K562 (cell line): ENCODE results near the gene PIP5KL1. TPM values are rescaled to one million over a fixed set of nuclear protein-coding genes. Genes with fewer than 3 reads are reported as not detected.

Source experiments
- ATAC-seq: fragments of 200-7000 bp; cut with Tn5 transposase; 3 replicates; pipeline ENCODE4 v1.9.1; 2020; ENCODE audit warnings: moderate library complexity
- BruUV-seq: library from RNA; stranded (reverse); fragments of 400-500 nt; replicated peaks from 2 replicates; lab custom pipeline; 2021; lab: Mats Ljungman, UMichigan
- CTCF ChIA-PET: fragments of 300-600 bp; formaldehyde crosslinking; extraction: SDS; loops from one replicate; lab custom pipeline; 2021; ENCODE audit warnings: low intra/inter-chr PET ratio; lab: Yijun Ruan, JAX
- POLR2A ChIA-PET: fragments of 300-600, 350-650 bp; sonication (Branson Sonifier 250); formaldehyde crosslinking; extraction: SDS; loops from one replicate; lab custom pipeline; 2021; ENCODE audit warnings: antibody characterized with exemption, inconsistent platforms; lab: Yijun Ruan, JAX
- DNase-seq, 4 experiments: peaks; one replicate each; pipeline versions ENCODE4 v3.0.0 to v3.0.0-alpha.2; 2011 to 2018; ENCODE audit warnings: low spot score in 3 of 4, mixed read lengths in 3 of 4; ENCODE audit errors: extremely low read depth in 1 of 4
- FAIRE-seq: peaks from 2 replicates; lab custom pipeline; 2011; peaks lifted over from hg19 to GRCh38; lab: Jason Lieb, UNC
- H2AFZ ChIP-seq: 2 replicates; pipeline ENCODE4 v1.6.0; 2011; ENCODE audit warnings: low read depth, low read length, control low read depth, inconsistent platforms
- H3K27ac ChIP-seq: fragments of 200-600 bp; 3 replicates; pipeline ENCODE4 v1.8.0; 2011; ENCODE audit warnings: low read depth, mild to moderate bottlenecking, control low read depth, inconsistent platforms, low read length, moderate library complexity, mixed read lengths; ENCODE audit errors: extremely low read depth
- H3K27me3 ChIP-seq, 2 experiments: fragments of 300-600 bp in 1 of 2; 2 replicates in 1 of 2; 3 replicates in 1 of 2; pipeline versions ENCODE4 v1.6.0 to v1.8.0; 2011; ENCODE audit warnings: inconsistent platforms in 2 of 2, low read length in 2 of 2, mild to moderate bottlenecking in 1 of 2, mixed read lengths in 1 of 2, moderate library complexity in 1 of 2; ENCODE audit not compliant: control insufficient read depth in 2 of 2, insufficient read depth in 2 of 2
- H3K36me3 ChIP-seq: fragments of 300-600 bp; 3 replicates; pipeline ENCODE4 v1.8.0; 2011; ENCODE audit warnings: mild to moderate bottlenecking, low read length, inconsistent platforms; ENCODE audit not compliant: control insufficient read depth, insufficient read depth
- H3K4me1 ChIP-seq, 2 experiments: fragments of 200-600 bp in 1 of 2; replicated peaks in 1 of 2; 2 replicates in 1 of 2; 3 replicates in 1 of 2; pipeline versions ENCODE4 v1.5.1 to v1.8.0; 2011; ENCODE audit warnings: inconsistent platforms in 2 of 2, low read length in 2 of 2, mild to moderate bottlenecking in 1 of 2, mixed read lengths in 1 of 2, moderate library complexity in 1 of 2; ENCODE audit not compliant: control insufficient read depth in 2 of 2, insufficient read depth in 2 of 2
- H3K4me2 ChIP-seq: 2 replicates; pipeline ENCODE4 v1.6.1; 2011; ENCODE audit warnings: low read length, control low read depth, inconsistent platforms, mixed read lengths; ENCODE audit not compliant: insufficient read depth
- H3K4me3 ChIP-seq: fragments of 200-600 bp; sonication (generic), shearing (Covaris generic); 2 replicates; pipeline ENCODE4 v1.5.1; 2016; ENCODE audit warnings: control low read depth, inconsistent platforms
- H3K79me2 ChIP-seq: fragments of 200-600 bp; 3 replicates; pipeline ENCODE4 v1.8.0; 2011; ENCODE audit warnings: low read length, inconsistent platforms; ENCODE audit not compliant: control insufficient read depth, insufficient read depth
- H3K9ac ChIP-seq, 2 experiments: 2 replicates each; pipeline versions ENCODE4 v1.6.0 to v1.6.1; 2011; ENCODE audit warnings: low read depth in 2 of 2, low read length in 2 of 2, control low read depth in 1 of 2, inconsistent platforms in 1 of 2, mild to moderate bottlenecking in 1 of 2, mixed read lengths in 1 of 2; ENCODE audit not compliant: insufficient read depth in 1 of 2
- H3K9me1 ChIP-seq: one replicate; pipeline ENCODE4 v1.6.0; 2011; ENCODE audit warnings: inconsistent platforms, mild to moderate bottlenecking, low read length, moderate library complexity; ENCODE audit not compliant: control insufficient read depth, insufficient read depth
- H3K9me3 ChIP-seq: replicated peaks from 2 replicates; pipeline ENCODE4 v1.5.1; 2011; ENCODE audit warnings: low read depth, low read length, inconsistent platforms; ENCODE audit not compliant: control insufficient read depth, insufficient read depth
- H4K20me1 ChIP-seq: replicated peaks from 2 replicates; pipeline ENCODE4 v1.6.1; 2011; ENCODE audit warnings: low read length, inconsistent platforms, mixed read lengths; ENCODE audit not compliant: control insufficient read depth, insufficient read depth
- BCLAF1 ChIP-seq, 2 experiments: fragments of 450-650 bp in 1 of 2; IDR thresholded peaks; 2 replicates each; pipeline ENCODE4 v1.6.1; 2011 to 2017; ENCODE audit warnings: low read depth in 2 of 2, antibody characterized with exemption in 1 of 2, borderline replicate concordance in 1 of 2, low read length in 1 of 2, mild to moderate bottlenecking in 1 of 2, mixed read lengths in 1 of 2; ENCODE audit not compliant: control insufficient read depth in 1 of 2
- ETS2 ChIP-seq: IDR thresholded peaks from 2 replicates; pipeline ENCODE4 v1.6.1; 2016; ENCODE audit warnings: borderline replicate concordance, missing genetic modification characterization, mild to moderate bottlenecking, moderate library complexity, missing compliant biosample characterization; ENCODE audit not compliant: poor library complexity, severe bottlenecking
- IRF2 ChIP-seq: sonication (generic); formaldehyde crosslinking; IDR thresholded peaks from 2 replicates; pipeline ENCODE4 v1.8.1; 2022; ENCODE audit warnings: mild to moderate bottlenecking, missing genetic modification reagents
- POLR2AphosphoS2 ChIP-seq: IDR thresholded peaks from 2 replicates; pipeline ENCODE4 v1.6.1; 2012; ENCODE audit warnings: low read length, improper control_type of control experiment
- SAFB ChIP-seq: fragments of 200-400 bp; formaldehyde crosslinking; IDR thresholded peaks from 2 replicates; pipeline ENCODE4 v1.6.1; 2017; ENCODE audit warnings: low read depth, low read length, borderline replicate concordance
- SIX5 ChIP-seq, 2 experiments: IDR thresholded peaks; 2 replicates each; pipeline ENCODE4 v1.6.1; 2011; ENCODE audit warnings: low read length in 2 of 2, borderline replicate concordance in 1 of 2, low read depth in 1 of 2, mild to moderate bottlenecking in 1 of 2, moderate library complexity in 1 of 2; ENCODE audit not compliant: insufficient read depth in 1 of 2
- TARDBP ChIP-seq: fragments of 450-650 bp; IDR thresholded peaks from 2 replicates; pipeline ENCODE4 v1.6.1; 2016
- TEAD4 ChIP-seq, 2 experiments: sonication (generic) in 1 of 2; formaldehyde crosslinking in 1 of 2; IDR thresholded peaks; 2 replicates each; pipeline versions ENCODE4 v1.6.1 to v1.8.0; 2012 to 2022; ENCODE audit warnings: borderline replicate concordance in 1 of 2, inconsistent platforms in 1 of 2, low read length in 1 of 2, mild to moderate bottlenecking in 1 of 2, missing genetic modification reagents in 1 of 2
- ZBTB12 ChIP-seq: fragments of 250-450 bp; sonication (Bioruptor Pico); IDR thresholded peaks from 2 replicates; pipeline ENCODE4 v1.4.0; 2020
- ZNF232 ChIP-seq: sonication (generic); formaldehyde crosslinking; IDR thresholded peaks from 2 replicates; pipeline ENCODE4 v1.8.0; 2022; ENCODE audit warnings: mild to moderate bottlenecking, missing genetic modification reagents
- ZNF384 ChIP-seq: IDR thresholded peaks from 2 replicates; pipeline ENCODE4 v1.6.1; 2012; ENCODE audit warnings: low read depth, low read length, improper control_type of control experiment
- WGBS: fragments of 100-300 bp; shearing (Covaris generic); methylation state at CpG from one replicate; pipeline ENCODE4 v1.1.6; 2016; ENCODE audit warnings: low coverage, mixed read lengths; ENCODE audit not compliant: insufficient coverage; ENCODE audit errors: missing lambda C conversion rate; 5-methylcytosine and 5-hydroxymethylcytosine counted together
- in situ Hi-C: fragments of 300-500 bp; cut with MboI; formaldehyde crosslinking; loops from 4 replicates; pipeline ENCODE4 v1.15.0; 2018; ENCODE audit warnings: inconsistent platforms, mixed read lengths
- intact Hi-C: fragments of 100-400 bp; cut with micrococcal nuclease; formaldehyde crosslinking; loops from 2 replicates; pipeline ENCODE4 v1.14.2; 2022
- polyA plus RNA-seq, 8 experiments: library from polyadenylated mRNA; depleted of rRNA in 4 of 8; stranded (reverse) in 5 of 8; unstranded in 3 of 8; fragments of >200 nt; fragmentation: Nextera tagmentation in 2 of 8; fragmentation: Illumina TruSeq in 1 of 8; extraction: Ambion mirVana in 2 of 8; extraction: Trizol in 1 of 8; gene quantifications; 2 replicates each; pipeline versions ENCODE4 v1.2.1 to v1.2.3, GENCODE V29; 2011 to 2014; ENCODE audit warnings: inconsistent platforms in 1 of 8, missing spikeins in 1 of 8
- total RNA-seq, 7 experiments: library from RNA; depleted of rRNA in 6 of 7; stranded (reverse); fragments of >200 nt in 6 of 7; fragmentation: Illumina TruSeq in 2 of 7; extraction: Trizol in 2 of 7; gene quantifications; 2 replicates each; pipeline versions ENCODE4 v1.2.1 to v1.2.3, GENCODE V29; 2011 to 2021; ENCODE audit warnings: low replicate concordance in 1 of 7

PIP5KL1 gene
- total and polyA plus RNA-seq, 9 of the 15 experiments (the other 6 are each of a cell fraction or from before 2014, with no cell fraction given) = 0.18 to 4.8 (median 1.2) TPM

- peaks cover 6% of the 10 kb centered on the region; the same call in 1 of the 3 replicates for H3K36me3 ChIP-seq
- no peaks in the 10 kb centered on the region for H3K27me3 ChIP-seq
- no peak for TF ChIP-seq ETS2 (tag)
- no peak for TF ChIP-seq POLR2AphosphoS2
- no peak for TF ChIP-seq BCLAF1 (IDR thresholded peaks at IDR 0.05; ENCODE audit: borderline replicate concordance in 1 of 2, control insufficient read depth in 1 of 2, low read depth in 2 of 2, low read length in 1 of 2)
- no peak for TF ChIP-seq SAFB
- TF ChIP-seq TEAD4 (IDR thresholded peaks at IDR 0.05; ENCODE audit: low read length) = no peak
- no peak for TF ChIP-seq TEAD4 (CRISPR knock-in tag; IDR thresholded peaks at IDR 0.05; ENCODE audit: borderline replicate concordance)
- TF ChIP-seq IRF2 (CRISPR knock-in tag) = no peak
- no peak for TF ChIP-seq ZBTB12 (CRISPR knock-in tag)
- no peak for TF ChIP-seq TARDBP
- no peak for TF ChIP-seq SIX5 (IDR thresholded peaks at IDR 0.05; ENCODE audit: borderline replicate concordance in 1 of 2, insufficient read depth in 1 of 2, low read depth in 1 of 2, low read length in 2 of 2)
- no peak for TF ChIP-seq ZNF232 (CRISPR knock-in tag)
- no peak for TF ChIP-seq ZNF384
- WGBS = 78% methylated on average over 12 of the region's 12 CpGs
- H3K9me3 ChIP-seq = no peaks in the 10 kb centered on the region
- FAIRE-seq (no peak), DNase-seq (no peak), ATAC-seq (no peak)
- H3K27ac ChIP-seq = no peak overlapping the region
- H4K20me1 ChIP-seq = peaks cover 48% of the 10 kb centered on the region
- peaks cover 27 to 80% of the 10 kb centered on the region in 2 experiments for H3K4me1 ChIP-seq
- peaks cover 79% of the 10 kb centered on the region for H3K79me2 ChIP-seq
- in situ Hi-C loops (no loop called here), intact Hi-C loops (no loop called here)
- H3K4me3 ChIP-seq = no peak overlapping the region
- no peak overlapping the region for H3K4me2 ChIP-seq
- no peak overlapping the region for H2AFZ ChIP-seq
- POLR2A ChIA-PET = interaction anchor here (0.5 to 2.1 kb wide), 5 partner anchors 8 to 50 kb away, joined by 3 to 8 read pairs (median 3); partner anchors contain the start of gene EEIG1
- BruUV-seq = no TSS peak
- peak overlapping the region in 1 of 2 experiments; percentile 82; a peak in 2 of 4 replicates for H3K9ac ChIP-seq
- CTCF ChIA-PET = no interaction called here
- no peaks in the 10 kb centered on the region for H3K9me1 ChIP-seq
Measured at GRCh38 chr9:127972236-127972871, 41.8 kb upstream of the PIP5KL1 start.
